Right hindlimb (tissue), 1 donor: ENCODE measurements around the gene CFAP97D1.

Experiments
- DNase-seq: peaks from one replicate; pipeline ENCODE4 v3.0.0-alpha.2; 2018

CFAP97D1 gene

DNA sequence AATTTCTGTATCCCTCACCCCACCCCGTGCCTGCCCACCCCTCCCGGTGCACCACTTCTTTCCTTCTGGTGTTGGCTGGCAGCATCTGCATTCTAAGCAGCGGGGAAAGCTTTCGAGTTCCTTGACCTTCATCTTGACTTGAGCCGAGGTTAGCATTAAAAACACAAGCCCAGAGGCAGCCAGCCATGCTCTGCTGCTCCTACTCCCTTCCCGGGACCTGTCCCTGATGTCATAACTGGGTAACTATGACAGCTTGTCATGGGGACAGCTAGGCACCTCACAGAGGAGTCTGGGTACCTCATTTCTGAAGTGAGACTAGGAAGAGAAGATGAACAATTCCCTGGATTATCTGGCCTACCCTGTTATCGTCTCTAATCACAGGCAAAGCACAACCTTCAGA, at the start of gene CFAP97D1:
CFAP97D1 (plus strand) TSS at position 301 of the 400 bp plus-strand sequence; CDS start at position 329, 28 bp downstream.
- DNase-seq: no peak

DNA sequence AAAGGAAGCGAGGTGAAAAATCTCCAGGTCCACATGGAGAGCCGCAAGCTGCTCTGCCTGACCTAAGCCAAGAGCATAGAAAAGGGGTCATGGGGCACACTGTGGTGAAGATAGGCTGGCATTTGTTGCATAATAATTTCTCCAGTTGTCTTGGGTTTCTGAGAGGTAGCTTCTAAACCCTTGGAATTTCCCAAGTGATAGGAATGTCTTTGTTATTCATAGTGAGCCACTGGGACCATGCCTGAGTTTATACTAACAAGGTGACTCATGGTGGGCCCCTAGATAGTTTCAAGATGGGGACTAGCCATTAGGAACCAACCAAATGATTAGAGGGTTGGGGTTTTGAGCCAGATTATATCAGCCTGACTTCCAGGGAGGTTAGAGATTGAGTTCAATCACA, 47.3 kb upstream of the CFAP97D1 start:
- DNase-seq: no peak

DNA sequence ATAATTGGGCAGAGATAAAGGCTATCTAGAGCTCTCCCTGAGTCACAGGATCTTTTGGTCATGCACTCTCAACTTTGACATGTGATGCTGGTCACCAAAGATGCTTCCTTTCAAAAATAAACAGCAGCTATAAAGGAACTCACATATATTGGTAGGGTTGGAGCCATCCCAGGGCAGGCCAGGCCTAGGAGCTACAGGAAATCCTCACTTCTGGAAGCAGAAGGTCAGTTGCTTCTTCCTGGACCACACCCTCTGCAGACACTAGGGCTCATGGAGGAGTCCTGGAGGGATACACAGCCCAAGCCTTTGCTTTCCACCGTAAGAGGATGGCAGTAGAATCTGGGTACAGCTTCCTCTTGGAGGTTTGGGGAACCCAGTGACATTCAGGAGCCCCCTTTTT, 46.3 kb upstream of the CFAP97D1 start:
- no peak for DNase-seq

DNA sequence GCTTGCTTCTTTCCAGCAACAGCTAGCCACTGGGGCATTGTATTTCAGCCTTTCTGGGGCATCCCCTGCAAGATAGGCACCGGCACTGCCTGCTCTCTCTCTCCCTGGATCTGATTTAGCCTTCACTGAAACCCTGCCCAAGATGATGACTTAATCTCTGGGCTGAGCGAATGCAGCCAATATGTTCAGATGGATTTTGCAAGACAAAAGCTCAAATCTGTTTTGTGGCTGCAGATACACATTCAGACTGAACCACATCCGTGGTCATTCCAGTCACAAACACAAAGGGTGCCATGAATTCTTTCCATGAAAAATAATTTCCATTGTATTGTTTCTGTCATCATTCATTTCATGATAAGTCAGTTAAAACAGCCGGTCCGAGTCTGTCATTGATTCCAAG, 45.9 kb upstream of the CFAP97D1 start:
- DNase-seq: no peak

DNA sequence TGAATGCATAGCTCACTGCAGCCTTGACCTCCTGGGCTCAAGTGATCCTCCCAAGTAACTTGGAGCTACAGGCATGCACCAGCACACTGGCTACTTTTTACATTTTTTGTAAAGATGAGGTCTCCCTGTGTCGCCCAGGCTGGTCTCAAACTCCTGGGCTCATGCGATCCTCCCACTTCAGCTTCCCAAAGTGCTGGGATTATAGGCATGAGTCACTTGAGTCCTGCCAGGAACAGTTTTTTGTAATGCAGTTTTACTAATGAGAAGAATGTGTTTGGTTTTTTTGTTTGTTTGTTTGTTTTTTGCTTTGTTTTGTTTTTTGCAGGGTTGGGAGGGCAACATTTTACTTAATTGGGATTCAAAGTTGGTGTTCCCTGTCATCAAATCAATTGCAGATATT, 43.8 kb upstream of the CFAP97D1 start:
- no peak for DNase-seq

DNA sequence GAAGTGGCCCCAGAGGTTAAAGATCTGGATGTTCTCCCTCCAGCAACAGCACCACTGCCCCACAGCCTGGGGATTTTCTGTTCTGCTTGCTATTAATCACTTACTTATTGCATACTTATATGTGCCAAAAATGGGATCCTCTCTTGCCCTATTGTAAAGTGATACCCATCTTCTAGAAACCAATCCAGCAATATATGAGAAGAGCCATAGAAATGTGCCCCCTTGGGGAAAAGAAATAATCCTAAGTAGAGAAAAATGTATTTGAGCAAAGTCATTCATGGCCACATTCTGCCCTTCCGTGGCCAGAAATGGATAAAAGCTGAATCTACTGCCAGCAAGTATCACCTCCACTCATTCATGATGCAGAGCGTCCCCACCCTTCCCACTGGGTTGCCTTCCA, 42.5 kb upstream of the CFAP97D1 start:
- no peak for DNase-seq

DNA sequence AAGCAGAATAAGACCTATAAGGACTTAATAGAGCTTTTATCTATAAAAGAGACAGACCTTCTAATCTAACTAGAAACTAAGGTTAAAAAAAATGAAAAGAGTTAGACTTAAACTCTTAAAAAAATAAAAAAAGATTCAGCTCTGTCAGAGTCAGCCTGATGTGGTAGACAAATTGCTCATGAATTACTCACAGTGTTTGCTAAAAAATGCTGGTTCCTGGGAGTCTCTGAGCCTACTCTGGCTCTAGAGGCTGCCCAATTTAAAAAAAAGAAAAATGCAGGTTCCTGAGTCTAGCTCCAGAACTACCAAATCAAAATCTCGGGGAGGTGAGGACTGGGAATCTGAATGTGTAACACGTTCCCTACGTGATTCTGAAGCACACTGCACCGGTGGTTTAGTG, 39.7 kb upstream of the CFAP97D1 start:
- DNase-seq: no peak

DNA sequence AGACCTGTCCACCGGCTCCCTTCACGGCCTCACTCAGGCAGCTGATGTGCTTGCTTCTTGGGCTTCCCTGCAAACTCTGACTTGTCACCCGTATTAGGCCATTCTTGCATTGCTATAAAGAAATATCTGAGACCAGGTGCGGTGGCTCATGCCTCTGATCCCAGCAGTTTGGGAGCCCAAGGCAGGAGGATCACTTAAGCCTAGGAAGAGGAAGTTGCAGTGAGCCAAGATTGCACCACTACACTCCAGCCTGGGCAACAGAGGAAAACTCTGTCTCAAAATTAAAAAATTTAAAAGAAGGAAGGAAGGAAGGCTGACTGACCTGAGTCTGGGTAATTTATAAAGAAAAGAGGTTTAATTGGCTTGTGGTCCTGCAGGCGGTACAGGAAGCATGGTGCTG, 38.6 kb upstream of the CFAP97D1 start:
- no peak for DNase-seq

DNA sequence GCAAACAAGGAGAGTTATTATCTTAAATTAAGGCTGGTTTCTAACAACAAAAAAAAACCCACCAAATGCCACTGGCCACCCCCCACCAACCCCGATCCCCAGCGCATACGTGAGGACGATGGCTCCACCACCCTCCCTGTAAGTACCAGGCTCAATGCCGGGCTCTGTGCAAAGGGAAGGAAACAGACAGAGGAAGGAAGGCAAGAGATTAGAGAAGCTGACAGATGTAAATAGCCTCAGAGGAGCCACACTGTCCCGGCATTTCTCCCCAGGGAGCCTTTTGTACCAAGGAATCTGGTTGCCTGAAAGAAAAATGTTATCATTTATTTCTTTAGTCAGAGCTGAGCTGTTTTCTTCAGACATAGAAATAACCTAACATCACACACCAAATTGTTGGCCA, 34.7 kb upstream of the CFAP97D1 start:
- no peak for DNase-seq

DNA sequence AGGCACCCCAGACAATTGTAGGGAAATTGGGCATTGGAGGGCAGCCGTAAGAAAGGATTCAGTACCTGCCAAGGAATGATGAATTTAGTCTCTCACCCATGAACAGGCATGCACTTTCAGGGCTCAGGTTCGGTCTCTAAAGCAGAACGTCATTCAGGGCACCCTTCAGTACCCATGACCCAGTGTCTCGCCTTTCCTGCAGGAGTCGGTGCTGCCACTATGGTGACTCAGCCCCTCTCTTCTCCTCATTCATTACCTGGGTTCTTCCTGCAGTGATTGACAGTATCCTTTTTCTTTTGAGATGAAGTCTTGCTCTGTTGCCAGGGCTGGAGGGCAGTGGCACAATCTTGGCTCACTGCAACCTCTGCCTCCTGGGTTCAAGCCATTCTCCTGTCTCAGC, 30.1 kb upstream of the CFAP97D1 start:
- no peak for DNase-seq

DNA sequence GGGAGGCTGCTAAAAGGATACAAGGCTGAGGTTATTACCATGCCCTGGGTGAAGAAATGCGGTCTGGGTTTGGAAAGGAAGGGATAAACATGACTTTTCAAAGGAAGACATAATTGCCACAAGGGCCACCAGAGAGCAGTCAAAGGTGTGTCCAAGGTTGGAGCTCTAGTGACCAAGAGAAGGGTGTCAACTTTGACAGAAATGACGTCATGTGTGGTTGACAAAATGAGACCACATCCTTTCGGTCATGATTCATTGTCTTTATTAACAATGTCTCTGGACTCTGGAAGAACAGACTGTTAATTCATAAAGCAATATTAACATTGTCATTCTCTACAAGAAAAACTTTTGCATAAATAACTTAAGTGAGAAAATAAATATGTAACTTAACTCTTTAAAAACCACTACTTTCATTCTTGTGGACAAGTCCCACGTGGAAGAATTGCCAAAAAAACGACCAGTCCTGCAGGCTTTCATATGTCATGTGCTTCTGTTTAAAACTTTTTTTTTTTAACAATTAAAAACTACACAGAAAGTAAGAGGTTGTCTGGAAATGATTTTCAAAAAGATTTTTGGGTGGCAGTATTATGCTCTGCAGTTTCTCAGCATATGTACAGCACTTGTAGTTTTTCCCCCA, 26.6 kb upstream of the CFAP97D1 start:
- DNase-seq: no peak

DNA sequence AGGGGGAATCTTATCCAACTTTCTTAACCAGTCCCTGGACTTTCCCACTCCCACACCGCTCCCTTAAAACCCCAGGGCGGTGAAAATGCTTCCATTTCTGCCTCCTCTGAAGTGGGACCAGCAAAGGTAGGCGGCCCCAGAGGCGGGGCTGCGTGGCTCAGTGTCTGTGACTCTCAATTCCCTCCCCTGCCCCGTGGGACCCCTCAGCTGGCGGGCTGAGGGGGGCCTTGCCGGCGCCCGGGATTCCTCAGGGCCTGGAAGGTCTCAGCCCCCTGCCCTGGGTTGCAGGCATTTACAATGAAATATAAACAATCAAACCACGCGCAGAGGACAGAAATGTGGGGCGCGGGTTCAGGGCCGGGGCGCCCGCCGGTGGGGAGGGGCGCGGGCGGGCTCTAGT, 25.3 kb upstream of the CFAP97D1 start:
- no peak for DNase-seq

DNA sequence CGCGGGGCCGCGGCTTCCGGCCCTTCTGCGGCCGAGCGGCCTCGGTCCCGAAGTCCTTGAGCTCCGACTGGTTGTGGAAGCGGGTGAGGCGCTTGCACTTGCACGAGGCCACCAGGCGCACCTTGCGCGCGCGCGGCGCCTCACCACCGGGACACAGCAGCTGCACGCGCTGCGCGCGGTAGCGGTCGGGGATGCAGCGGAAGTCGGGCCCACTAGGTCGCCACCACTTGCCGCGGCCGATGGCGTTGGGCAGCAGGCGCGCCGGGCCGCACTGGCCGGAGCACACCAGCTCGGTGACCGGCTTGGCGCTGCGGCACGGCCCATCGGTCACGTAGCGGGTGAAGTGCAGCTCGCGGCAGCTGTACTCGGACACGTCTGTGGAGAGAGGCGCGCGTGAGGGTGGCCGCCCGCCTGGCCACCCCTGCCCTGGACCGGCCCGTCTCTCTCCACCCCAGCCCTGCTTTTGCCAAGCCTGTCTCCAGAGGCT, 24.8 kb upstream of the CFAP97D1 start:
- peak; percentile 57 for DNase-seq

DNA sequence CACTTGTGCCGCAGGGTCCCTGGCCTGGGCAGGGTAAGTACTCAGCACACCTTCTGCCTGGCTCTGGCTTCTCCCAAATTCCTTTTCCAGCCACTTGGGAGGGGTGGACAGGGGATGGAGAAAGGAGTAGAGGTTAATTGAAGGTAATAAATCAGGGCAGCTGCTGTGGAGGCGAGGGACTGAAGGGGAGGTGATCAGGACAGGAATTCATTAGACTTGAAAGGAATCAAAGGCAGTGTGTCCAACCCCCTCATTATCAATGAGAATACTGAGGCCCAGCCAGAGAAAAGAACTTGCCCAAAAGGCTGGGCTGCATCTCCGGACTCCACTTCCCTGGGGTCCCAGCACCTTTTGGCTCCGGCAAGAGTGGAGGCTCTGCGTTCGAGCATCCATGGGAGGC, 24.0 kb upstream of the CFAP97D1 start:
- no peak for DNase-seq

DNA sequence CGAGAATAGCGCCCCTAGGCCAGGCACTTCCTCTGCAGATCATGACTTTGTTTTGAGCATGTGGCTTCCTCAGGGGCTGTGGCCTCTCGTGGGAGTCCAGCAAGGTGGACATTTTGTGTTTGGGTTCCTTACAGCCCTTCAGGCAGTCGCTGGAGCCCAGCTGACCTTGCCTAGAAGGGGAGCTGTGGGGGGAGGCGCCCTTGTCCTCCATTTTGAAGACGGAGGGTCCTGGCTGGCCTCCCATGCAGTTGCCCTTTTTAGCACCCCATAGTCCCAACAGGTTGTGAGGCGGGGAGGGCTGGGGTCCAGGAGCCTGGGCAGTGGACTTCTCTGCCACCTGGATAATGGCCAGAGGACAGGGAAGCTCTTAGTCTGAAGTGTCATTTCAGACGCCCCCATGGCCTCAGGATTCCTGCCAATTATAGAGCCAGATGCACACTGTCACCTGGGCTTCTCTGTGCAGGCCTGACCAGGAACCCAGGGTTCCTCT, 23.0 kb upstream of the CFAP97D1 start:
- DNase-seq: no peak

DNA sequence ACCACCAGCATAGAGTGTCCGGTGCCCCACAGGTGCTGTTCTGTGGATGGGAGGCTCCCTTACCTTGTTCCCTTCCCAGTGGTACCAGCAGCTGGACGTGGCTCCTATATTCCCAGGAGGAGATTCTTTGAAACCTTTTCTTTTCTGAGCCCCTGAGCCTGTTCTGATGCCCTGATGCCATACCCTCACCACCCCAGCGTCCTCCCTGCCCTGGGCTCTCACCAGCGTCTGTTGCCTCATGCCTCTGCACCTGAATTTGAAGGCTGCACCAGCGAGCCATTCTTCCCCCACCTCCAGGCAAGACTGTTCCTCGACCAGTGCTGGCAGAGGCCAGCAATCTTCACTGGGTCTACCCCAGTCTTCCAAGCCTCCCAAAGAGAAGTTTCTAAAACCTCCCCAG, 22.1 kb upstream of the CFAP97D1 start:
- DNase-seq: no peak

DNA sequence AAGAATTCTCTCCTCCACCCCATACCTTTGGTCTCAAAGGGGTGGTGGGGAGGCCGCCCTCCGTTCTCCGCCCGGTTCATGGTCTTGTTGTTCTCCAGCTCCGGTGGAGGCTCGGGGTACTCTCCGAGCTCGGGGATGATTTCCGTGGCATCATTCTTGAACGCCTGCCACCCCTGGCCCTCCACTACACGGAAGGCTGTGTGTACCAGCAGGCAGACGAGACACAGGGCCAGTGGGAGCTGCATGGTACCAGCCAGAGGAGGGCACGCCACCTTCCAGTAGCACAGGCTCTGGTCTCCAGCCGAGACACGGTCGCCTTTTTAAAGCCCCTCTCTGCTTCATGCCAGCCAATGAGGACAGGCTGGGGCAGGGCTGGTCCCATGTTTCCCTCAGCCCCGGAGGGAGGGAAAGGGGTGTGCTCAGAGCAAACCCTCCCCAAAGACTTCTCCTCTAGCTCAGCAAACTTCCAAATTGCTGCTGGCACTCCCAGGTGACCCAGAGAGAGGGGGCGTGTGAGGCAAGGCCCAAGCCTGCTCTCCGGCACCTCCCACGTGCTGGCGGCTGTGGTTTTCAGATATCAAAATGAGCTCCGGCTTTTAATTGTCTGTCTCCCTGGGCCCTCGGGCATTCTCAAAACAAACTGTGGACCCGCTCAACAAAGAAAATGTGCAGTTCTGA, 21.6 kb upstream of the CFAP97D1 start, which contains the start of gene SOST:
SOST (minus strand) TSS at position 295 of the 678 bp plus-strand sequence; CDS start at position 245, 50 bp downstream.
- DNase-seq: no peak

DNA sequence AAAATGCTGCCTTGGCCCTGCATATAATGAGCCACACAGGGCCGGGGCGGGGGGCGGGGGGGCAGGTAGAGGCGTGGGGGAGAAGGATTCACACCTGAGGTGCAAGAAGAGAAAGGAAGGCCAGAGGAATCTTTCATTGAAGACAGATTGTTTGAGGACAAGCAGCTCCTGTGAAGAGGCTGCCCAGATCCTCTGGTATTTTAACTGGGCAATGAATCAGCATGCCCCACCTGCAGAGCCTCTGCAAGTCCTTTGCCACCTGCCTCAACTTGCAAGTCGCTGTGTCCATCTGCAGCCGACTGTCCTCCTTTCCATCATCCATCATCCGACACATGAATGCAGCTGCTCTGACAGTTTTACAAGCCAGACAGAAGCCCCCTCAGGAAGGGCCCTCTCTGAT, 20.4 kb upstream of the CFAP97D1 start:
- DNase-seq: no peak

DNA sequence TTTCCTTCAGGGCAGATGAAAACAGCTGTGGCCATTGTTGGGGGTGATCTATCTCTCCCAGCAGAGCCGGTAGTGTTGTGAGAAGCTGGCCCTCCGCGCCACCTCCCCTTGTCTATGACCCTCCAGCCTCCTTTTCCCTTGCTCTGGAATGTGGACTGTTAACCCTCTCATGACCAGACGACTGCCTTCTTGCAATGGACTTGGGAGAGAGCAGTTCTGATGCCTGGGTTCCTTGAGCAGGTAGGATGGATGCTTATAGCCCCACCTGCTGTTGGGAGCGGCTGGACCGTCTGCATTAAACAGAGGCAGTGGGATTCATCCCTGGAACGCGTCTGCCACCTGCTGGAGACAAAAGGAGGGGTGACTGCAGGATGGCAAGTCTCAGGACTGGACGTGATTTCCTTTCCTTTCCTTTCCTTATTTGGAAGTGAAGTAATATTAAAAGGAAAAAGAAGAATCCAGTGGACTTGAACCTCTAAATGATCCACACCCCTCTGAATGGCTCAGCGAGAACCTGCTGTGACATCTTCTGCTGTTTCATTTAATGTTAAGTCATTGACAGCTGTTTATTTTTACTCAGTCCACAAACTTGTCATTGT, 19.9 kb upstream of the CFAP97D1 start:
- peak; percentile 93 for DNase-seq

DNA sequence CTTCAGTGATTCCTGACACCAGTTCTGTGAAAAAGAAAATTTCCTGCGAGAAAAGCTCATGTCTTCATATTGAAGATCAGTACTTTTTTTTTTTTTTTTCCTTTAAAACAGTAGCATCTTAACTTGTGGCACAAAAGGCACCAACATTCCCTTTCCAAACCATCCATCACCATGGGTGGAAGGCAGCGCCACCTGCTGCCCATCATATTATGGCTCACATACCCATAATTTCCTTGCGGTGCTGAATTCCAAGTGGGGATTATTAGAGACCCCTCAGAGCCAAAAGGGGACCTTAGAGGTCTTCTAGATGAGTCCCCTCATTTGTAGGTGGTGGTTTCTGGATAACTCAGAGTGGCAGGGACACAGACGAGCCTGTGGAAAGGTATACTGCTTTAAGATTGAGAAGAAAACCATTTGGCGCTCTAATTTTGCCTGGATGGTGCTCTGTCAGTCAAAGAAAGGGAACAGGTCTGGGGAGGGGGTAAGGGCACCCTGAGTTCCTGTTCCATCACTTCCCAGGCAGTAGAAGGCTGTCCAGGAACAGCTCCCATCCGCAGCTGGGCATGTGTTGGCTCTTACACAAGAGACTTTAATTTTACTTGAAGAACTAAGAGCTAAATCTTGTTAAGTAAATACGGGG, 13.7 kb upstream of the CFAP97D1 start:
- DNase-seq: no peak

DNA sequence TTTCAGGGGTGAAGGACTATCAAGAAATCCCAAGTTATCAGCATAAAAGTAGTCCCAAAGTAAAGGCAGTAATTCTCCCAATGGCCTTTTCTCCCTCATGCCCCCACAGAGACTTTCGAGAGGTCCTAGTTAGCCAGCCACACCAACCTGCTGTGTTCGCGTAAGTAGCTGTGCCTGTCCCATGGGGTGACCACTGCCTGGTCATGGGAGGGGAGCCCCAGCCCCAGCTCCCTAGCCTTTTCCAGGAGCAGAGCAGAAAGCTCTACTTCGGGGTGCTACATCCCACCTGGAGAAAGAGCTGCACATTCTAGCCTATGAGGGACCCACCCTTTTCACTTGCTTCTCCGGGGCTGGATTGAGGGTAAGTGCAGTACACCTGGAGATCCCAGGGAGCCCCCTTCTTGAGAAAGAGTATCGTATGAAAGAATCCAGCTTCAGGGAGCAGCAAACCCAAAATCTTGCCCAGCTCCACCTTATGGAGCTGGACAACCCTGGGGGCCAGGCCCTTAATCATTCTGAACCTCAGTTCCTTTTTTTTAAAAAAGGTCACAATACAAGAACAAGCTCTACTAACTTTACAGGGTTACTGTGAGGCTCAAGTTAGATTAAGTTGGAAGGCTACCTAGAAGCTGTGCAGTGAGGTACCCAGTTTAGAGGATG, 13.1 kb upstream of the CFAP97D1 start:
- no peak for DNase-seq

DNA sequence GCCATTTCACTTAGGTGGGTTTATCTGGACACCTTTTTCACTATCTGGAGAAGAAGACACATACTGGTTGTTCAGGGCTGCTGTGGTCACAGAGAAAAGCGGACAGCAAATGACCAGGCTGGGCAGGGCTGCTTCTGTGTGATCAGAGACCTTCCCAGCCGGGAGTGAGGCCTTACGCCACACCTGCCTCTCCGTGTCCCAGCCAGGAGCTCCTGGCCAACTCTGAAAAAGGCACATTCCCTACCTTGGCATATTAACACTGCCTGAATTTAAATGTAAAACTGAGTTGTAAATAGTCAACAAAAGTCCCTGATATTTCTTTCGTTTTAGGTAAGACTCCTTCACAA, 12.5 kb upstream of the CFAP97D1 start:
- DNase-seq: no peak

DNA sequence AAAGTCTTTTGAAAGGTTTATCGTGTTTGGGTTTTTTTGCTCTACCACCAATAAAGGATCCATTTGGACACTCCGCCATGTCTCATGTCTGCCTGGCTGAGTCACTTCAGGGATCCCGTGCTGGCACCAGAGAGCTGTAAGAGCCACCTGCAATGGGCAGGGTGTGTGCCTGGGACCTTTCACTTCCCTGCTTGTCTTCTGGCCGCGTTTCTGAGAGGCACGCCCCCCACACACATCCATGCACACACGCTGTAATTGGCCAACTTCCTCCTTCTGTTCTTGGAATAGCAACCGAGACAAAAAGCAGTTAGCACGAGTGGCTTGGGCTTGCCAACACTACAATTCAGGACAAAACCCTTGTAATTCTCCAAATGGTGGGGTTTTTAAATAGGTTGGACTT, 11.9 kb upstream of the CFAP97D1 start:
- no peak for DNase-seq
